ENCODE results near the gene CBL.
A peak's percentile ranks its signal among the peaks of the same experiment; 100 is the strongest.

Gene CBL

GRCh38 chr11:119330237-119330636, 124.1 kb downstream of the CBL start:
- no peak for TF ChIP-seq CTCF (IDR thresholded peaks at IDR 0.05; ENCODE audit: borderline replicate concordance, control extremely low read depth, extremely low read depth, insufficient read depth, missing control alignments)
- in situ Hi-C loops (cut with MboI; ENCODE audit: low sequenced_read_pairs, unreplicated experiment), result no loop called here
- DNase-seq (ENCODE audit: low spot score), result no peak

DNA sequence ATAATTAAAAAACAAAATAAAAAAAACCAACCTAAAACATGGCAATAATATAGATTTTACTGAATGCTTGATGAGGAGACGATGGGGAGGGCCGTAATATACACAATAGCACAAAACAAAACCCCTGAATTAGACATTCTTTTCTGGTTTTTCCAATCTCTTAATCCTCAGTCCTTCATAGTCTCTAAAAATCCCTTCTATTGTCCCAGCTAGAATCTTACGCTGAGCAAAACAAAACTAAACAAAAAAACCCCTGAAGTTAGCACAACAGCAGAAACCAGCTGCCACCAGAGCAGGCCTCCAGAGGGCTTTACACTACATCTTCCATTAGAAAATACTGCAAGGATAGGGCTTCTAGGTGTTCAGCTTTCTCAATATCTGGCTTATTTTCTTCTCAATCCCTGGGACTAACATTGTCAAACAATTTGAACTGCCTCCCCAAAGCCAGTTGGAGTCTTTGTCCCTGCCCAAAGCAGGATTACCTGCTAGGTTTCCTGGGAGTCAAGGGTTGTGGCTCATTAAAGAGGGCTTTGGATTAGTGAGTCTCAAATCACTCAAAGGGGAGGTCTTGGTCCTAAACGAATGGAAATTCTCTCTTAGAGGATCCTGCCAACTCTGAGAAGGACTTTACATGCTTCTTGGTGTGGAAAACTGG, 126.1 kb downstream of the CBL start:
- TF ChIP-seq CTCF (IDR thresholded peaks at IDR 0.05; ENCODE audit: borderline replicate concordance, control extremely low read depth, extremely low read depth, insufficient read depth, missing control alignments), result no peak
- in situ Hi-C loops (cut with MboI; ENCODE audit: low sequenced_read_pairs, unreplicated experiment), result no loop called here
- no peak for DNase-seq (ENCODE audit: low spot score)

DNA sequence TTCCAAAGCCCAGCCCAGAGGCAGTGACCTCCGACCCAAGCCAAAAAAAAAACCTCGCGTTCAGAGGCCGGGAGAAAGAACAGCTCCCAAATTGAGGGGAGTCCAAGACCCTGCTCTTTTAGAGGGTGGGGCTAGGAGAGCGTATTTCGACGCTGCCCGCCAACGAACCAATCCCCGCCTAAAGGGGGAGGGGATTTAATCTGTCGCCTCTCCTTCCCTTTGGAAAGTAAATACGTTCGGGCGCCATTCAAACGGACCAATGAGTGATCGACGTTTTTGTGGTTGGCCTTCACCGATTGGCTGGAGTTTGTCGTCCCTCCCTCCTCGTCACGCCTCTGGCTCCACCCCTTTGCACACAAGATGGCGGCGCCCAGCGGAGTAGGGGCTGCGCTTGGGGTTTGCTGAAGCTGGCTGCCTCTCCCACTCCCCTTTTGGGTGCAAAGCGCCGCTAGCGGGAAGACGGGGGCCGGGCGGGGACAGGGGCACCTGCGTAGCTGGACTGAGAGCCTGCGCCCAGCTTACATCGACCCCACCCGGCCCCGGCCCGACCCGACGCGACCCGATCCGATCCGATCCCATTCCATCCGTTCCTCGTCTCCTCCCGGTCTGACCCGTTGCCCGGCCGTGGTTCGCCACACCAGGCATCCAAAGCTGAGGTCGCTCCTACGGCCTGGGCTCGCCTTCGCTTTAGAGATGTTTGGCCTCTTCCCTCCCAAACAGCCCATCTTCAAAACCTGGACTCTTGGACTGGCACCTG, 128.2 kb downstream of the CBL start, which contains the start of gene RNF26:
TSS of gene RNF26 (plus strand) at position 354 of the 757 bp plus-strand sequence. CDS start 596 bp downstream, outside the sequence.
- DNase-seq (ENCODE audit: low spot score), result peak; percentile 99
- in situ Hi-C loops (cut with MboI; ENCODE audit: low sequenced_read_pairs, unreplicated experiment), result no loop called here
- no peak for TF ChIP-seq CTCF (IDR thresholded peaks at IDR 0.05; ENCODE audit: borderline replicate concordance, control extremely low read depth, extremely low read depth, insufficient read depth, missing control alignments)

DNA sequence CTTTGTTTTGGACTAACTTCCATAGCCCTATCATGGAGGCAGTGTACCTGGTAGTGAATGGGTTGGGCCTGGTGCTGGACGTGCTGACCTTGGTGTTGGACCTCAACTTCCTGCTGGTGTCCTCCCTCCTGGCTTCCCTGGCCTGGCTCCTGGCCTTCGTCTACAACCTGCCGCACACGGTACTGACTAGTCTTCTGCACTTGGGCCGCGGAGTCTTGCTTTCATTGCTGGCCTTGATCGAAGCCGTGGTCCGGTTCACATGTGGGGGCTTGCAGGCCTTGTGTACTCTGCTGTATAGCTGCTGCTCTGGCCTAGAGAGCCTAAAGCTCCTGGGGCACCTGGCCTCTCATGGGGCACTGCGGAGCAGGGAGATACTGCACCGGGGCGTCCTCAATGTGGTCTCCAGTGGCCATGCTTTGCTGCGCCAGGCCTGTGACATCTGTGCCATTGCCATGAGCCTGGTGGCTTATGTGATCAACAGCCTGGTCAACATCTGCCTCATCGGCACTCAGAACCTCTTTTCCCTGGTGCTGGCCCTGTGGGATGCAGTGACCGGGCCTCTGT, 129.0 kb downstream of the CBL start:
- no peak for DNase-seq (ENCODE audit: low spot score)
- no peak for TF ChIP-seq CTCF (IDR thresholded peaks at IDR 0.05; ENCODE audit: borderline replicate concordance, control extremely low read depth, extremely low read depth, insufficient read depth, missing control alignments)
- in situ Hi-C loops (cut with MboI; ENCODE audit: low sequenced_read_pairs, unreplicated experiment), result no loop called here

DNA sequence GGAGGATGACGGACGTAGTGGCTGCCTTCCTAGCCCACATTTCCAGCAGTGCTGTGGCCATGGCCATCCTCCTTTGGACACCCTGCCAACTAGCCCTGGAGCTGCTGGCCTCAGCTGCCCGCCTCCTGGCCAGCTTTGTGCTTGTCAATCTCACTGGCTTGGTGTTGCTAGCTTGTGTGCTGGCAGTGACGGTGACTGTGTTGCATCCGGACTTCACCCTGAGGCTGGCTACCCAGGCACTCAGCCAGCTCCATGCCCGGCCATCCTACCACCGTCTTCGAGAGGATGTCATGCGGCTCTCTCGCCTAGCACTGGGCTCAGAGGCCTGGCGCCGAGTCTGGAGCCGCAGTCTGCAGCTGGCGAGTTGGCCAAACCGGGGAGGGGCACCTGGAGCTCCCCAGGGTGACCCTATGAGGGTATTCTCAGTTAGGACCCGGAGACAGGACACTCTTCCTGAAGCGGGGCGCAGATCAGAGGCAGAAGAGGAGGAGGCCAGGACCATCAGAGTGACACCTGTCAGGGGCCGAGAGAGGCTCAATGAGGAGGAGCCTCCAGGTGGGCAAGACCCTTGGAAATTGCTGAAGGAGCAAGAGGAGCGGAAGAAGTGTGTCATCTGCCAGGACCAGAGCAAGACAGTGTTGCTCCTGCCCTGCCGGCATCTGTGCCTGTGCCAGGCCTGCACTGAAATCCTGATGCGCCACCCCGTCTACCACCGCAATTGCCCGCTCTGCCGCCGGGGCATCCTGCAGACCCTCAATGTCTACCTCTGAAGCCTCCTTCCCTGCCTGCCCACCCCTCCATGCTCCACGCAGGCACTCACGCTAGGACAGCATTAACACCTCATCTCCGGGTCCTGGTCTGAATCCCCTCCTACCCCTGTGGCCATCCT, 129.8 kb downstream of the CBL start:
- no peak for DNase-seq (ENCODE audit: low spot score)
- no peak for TF ChIP-seq CTCF (IDR thresholded peaks at IDR 0.05; ENCODE audit: borderline replicate concordance, control extremely low read depth, extremely low read depth, insufficient read depth, missing control alignments)
- in situ Hi-C loops (cut with MboI; ENCODE audit: low sequenced_read_pairs, unreplicated experiment), result no loop called here
